Choroid plexus epithelial cell (primary cell): ENCODE data around the gene SLC2A4.

Source experiments
- DNase-seq: peaks from one replicate; pipeline ENCODE4 v3.0.0-alpha.2; 2010; ENCODE audit warnings: low read depth
- H3K4me3 ChIP-seq: 2 replicates; pipeline ENCODE4 v1.5.1; 2011; ENCODE audit warnings: low read depth, mild to moderate bottlenecking, control low read depth, low read length, moderate library complexity
- CTCF ChIP-seq: conservative IDR thresholded peaks from 2 replicates; pipeline ENCODE4 v1.5.1; 2011; ENCODE audit warnings: low read depth, mild to moderate bottlenecking, control low read depth, inconsistent platforms, low read length, moderate library complexity

The SLC2A4 gene

GRCh38 chr17:7237266-7237760 is 44.2 kb upstream of the SLC2A4 start:
- no peak for DNase-seq
- H3K4me3 ChIP-seq: peak overlapping the region; percentile 89
- no peak for TF ChIP-seq CTCF

GRCh38 chr17:7237761-7238419 is 43.6 kb upstream of the SLC2A4 start:
- no peak for TF ChIP-seq CTCF
- peak; percentile 75 for DNase-seq
- peak overlapping the region; percentile 89 for H3K4me3 ChIP-seq

GRCh38 chr17:7238420-7239090 is 43.0 kb upstream of the SLC2A4 start:
- peak overlapping the region; percentile 89 for H3K4me3 ChIP-seq
- peak; percentile 43 for DNase-seq
- TF ChIP-seq CTCF: no peak

GRCh38 chr17:7239091-7240027 is 42.2 kb upstream of the SLC2A4 start, which contains the start of gene PHF23:
Gene PHF23, minus strand, starts transcription at chr17:7239457. Its CDS starts 178 bp downstream, at chr17:7239279.
- peak within 1 kb of the TSS; percentile 93 for H3K4me3 ChIP-seq
- DNase-seq: peak; percentile 100
- no peak for TF ChIP-seq CTCF

GRCh38 chr17:7240375-7240774 is 41.1 kb upstream of the SLC2A4 start:
- no peak for DNase-seq
- H3K4me3 ChIP-seq: peak overlapping the region; percentile 93
- no peak for TF ChIP-seq CTCF

GRCh38 chr17:7241090-7241733 is 40.3 kb upstream of the SLC2A4 start:
- peak overlapping the region; percentile 93 for H3K4me3 ChIP-seq
- DNase-seq: no peak
- no peak for TF ChIP-seq CTCF
